ENCODE measurements around the gene SPEN.
"Not testable (repeated sequence)": the region's sequence is repeated elsewhere in the genome, so short reads cannot be mapped to it uniquely, and the experiment has no call there.

Gene SPEN

DNA sequence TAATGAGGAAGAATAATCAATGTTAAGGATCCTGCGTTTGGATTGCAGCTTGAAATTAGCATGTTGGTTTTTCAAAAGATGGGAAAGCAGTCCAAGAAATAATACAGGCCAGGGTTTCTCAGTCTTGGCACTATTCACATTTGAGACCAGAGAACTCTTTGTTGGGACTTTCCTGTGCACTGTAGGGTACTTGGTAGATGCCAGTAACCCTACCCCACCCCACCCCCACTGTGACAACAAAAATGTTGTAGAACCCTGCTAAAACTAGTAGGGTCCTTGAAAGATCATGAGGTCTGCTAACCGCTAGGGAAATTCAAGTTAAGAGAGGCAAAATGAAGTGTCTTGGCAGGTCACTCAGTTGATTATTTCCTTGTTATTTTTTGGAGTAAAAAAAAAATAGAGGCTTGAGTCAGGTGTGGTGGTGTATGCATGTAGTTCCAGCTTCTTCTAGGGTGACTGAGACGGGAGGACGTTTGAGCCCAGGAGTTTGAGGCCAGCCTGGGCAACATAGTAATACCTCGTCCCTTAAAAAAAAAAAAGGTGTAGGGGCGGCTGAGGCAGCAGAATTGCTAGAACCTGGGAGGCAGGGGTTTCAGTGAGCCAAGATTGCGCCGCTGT, 53.3 kb downstream of the SPEN start:
- DNase-seq: no peak

- no peak for DNase-seq
Observed at GRCh38 chr1:15902882-15903281, 55.4 kb downstream of the SPEN start.

DNA sequence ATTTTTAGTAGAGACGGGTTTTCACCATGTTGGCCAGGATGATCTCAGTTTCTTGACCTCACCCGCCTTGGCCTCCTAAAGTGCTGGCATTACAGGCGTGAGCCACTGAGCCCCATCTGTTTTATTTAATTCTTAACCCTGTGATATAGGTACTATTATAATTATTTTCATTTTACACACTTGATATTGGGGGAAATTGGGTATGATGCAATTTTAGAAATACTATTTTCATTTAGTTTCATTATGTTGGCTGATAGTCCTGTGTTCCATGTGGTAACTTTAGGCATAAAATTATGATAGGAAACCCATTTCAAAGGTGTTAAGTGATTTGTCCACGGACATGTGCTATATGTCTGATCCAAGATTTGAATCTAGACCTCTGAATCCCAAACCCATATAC, 61.1 kb downstream of the SPEN start:
- no peak for DNase-seq

DNA sequence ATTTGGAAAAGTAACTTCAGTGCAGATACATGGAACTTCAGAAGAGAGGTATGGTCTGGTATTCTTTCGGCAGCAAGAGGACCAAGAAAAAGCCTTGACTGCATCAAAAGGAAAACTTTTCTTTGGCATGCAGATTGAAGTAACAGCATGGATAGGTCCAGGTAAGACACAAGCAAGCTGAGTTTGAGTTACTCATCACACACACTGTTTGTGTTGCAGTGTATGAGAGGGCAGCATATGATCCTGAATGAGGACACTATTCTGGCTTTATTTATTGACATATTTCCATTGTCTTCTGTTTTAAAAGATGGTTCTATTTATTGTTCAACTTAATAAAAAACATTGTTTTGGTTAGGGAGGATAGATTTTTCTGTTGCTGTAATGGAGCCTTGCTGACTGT, 63.6 kb downstream of the SPEN start:
- no peak for DNase-seq

GRCh38 chr1:15911927-15912326, 64.4 kb downstream of the SPEN start:
- no peak for DNase-seq

GRCh38 chr1:15913607-15914006, 66.1 kb downstream of the SPEN start:
- not testable (repeated sequence) for DNase-seq

- DNase-seq: no peak
Observed at GRCh38 chr1:15915991-15916390, 68.5 kb downstream of the SPEN start.

DNA sequence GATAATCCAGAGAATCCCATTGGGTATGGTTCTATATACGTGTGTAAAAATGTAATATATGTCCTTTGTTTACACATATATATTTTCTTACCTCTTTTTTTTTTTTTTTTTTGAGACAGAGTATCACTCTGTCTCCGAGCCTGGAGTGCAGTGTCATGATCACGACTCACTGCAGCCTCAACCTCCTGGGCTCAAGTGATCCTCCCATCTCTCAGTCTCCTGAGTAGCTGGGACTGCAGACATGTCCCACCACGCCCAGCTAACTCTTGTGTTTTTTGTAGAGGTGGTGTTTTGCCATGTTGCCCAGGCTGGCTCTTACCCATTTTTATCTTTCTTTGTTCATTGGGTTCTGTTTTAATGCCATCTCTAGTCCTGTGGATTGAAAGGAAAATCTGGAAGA, 68.9 kb downstream of the SPEN start:
- no peak for DNase-seq

GRCh38 chr1:15916916-15917315, 69.4 kb downstream of the SPEN start:
- DNase-seq: no peak

DNA sequence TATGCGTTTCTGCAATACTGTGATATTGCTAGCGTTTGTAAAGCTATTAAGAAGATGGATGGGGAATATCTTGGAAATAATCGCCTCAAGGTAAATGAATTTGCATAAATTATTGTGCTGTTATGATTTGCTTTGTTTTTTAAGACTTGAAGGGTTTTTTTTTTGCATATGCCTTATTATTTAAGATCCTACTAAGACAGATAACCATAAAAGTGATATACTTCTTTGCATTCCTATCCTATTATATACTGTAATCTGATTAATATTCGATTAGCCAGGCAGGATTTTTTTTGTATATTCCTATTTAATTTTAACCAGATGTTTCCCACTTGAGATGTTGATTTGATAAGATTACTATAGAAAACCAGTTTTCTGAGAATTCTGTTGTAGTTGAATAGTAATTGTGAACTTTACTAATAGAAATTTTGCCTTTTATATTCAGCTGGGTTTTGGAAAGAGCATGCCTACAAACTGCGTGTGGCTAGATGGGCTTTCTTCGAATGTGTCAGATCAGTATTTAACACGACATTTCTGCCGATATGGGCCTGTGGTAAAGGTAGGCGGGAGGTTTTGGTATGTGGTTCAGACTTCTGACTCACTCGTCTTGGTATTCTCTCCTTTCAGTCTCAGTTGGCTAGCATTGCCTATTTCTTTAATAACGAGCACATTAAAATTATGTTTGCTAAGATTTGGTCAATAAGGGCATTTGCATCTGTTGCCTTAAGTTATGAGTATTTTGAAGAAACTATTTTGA, 71.6 kb downstream of the SPEN start:
- no peak for DNase-seq

- no peak for DNase-seq
Observed at GRCh38 chr1:15923241-15923640, 75.7 kb downstream of the SPEN start.

- not testable (repeated sequence) for DNase-seq
Observed at GRCh38 chr1:15926448-15926847, 78.9 kb downstream of the SPEN start.

- no peak for DNase-seq
Observed at GRCh38 chr1:15928971-15929965, 81.8 kb downstream of the SPEN start.

GRCh38 chr1:15931401-15931800, 83.9 kb downstream of the SPEN start:
- DNase-seq: no peak

DNA sequence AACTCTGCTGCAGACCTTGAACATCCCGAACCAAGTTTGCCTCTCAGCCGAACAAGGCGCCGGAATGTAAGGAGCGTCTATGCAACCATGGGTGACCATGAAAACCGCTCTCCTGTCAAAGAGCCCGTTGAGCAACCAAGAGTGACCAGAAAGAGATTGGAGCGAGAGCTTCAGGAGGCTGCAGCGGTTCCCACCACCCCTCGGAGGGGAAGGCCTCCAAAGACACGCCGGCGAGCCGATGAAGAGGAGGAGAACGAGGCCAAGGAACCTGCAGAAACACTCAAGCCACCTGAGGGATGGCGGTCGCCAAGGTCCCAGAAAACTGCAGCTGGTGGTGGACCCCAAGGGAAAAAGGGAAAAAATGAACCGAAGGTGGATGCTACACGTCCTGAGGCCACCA, 84.4 kb downstream of the SPEN start:
- no peak for DNase-seq

- DNase-seq: no peak
Observed at GRCh38 chr1:15932612-15933011, 85.1 kb downstream of the SPEN start.

DNA sequence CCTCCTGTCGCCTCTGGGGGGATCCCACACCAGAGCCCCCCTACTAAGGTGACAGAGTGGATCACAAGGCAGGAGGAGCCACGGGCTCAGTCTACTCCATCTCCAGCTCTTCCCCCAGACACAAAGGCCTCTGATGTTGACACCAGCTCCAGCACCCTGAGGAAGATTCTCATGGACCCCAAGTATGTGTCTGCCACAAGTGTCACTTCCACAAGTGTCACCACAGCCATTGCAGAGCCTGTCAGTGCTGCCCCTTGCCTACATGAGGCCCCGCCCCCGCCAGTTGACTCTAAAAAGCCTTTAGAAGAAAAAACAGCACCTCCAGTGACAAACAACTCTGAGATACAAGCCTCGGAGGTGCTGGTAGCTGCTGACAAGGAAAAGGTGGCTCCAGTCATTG, 86.2 kb downstream of the SPEN start:
- DNase-seq: no peak

GRCh38 chr1:15934211-15935055, 86.9 kb downstream of the SPEN start:
- no peak for DNase-seq

DNA sequence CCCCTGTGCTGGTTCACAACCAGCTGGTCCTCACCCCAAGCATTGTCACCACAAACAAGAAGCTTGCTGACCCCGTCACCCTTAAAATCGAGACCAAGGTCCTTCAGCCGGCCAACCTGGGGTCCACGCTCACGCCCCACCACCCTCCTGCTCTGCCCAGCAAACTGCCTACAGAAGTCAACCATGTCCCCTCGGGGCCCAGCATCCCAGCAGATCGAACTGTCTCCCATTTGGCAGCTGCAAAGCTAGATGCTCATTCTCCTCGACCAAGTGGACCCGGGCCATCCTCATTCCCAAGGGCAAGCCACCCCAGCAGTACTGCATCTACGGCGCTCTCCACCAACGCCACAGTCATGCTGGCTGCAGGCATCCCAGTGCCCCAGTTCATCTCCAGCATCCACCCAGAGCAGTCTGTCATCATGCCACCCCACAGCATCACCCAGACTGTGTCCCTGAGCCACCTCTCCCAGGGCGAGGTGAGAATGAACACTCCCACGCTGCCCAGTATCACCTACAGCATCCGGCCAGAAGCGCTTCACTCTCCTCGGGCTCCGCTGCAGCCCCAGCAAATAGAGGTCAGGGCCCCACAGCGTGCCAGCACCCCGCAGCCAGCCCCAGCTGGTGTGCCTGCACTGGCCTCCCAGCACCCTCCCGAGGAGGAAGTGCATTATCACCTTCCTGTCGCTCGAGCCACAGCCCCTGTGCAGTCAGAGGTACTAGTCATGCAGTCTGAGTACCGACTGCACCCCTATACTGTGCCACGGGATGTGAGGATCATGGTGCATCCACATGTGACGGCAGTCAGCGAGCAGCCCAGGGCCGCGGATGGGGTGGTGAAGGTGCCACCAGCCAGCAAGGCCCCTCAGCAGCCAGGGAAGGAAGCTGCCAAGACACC, 87.8 kb downstream of the SPEN start:
- DNase-seq: no peak

DNA sequence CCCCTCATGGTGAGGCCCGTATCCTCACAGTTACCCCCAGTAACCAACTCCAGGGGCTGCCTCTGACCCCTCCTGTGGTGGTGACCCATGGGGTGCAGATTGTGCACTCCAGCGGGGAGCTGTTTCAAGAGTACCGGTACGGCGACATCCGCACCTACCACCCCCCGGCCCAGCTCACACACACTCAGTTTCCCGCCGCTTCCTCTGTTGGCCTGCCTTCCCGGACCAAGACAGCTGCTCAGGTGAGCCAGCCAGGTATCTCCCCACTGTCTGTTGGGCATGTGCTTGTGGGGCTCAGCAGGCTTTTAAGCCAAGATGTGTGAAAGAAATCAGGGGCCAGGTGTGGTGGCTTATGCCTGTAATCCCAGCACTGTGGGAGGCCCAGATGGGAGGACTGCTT, 88.5 kb downstream of the SPEN start:
- DNase-seq: no peak

DNA sequence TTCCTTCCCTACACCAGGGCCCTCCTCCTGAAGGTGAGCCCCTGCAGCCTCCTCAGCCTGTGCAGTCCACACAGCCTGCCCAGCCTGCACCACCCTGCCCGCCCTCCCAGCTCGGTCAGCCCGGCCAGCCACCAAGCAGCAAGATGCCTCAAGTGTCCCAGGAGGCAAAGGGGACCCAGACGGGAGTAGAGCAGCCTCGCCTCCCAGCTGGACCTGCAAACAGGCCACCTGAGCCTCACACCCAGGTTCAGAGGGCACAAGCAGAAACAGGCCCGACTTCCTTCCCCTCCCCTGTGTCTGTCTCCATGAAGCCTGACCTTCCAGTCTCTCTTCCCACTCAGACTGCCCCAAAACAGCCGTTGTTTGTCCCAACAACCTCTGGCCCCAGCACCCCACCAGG, 89.6 kb downstream of the SPEN start:
- no peak for DNase-seq

Measured in NCI-H1417 (cell line).